Measurements from ENCODE around the gene SLC39A11. TPM values are rescaled to one million over a fixed set of nuclear protein-coding genes. Genes with fewer than 3 reads are reported as not detected.

SLC39A11 gene
- total and polyA plus RNA-seq, 2 of the 13 experiments (the other 11 are each of a cell fraction or from before 2014, with no cell fraction given): 17.2 to 31.5 TPM

DNA sequence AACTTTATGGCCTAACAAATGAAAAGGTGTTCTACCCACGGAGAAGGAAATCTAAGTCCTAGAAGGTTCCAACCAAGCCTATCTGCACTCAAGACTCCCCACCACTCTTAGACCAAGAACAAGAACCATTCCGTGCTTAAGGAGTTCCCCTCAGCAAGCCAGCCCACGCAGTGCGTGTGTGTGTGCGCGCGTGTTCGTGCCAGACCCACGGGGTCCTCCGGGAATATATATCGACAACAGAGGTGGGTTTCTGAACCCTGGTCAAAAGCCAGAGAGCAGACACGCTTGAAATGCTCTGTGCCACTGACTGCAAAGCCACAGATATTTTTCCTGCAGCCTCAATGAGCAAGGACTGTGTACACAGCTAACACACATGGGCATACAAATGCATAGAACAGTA lies 70.7 kb downstream of the SLC39A11 start:
- no peak overlapping the region for H3K27ac ChIP-seq (ENCODE audit: extremely low read length, insufficient read depth, low read length)
- no peaks in the 10 kb centered on the region for H4K20me1 ChIP-seq (ENCODE audit: insufficient read depth, low read length)
- H3K9me3 ChIP-seq (ENCODE audit: low read length): peaks cover 4% of the 10 kb centered on the region; the same call in 1 of the 2 replicates
- H3K4me2 ChIP-seq (ENCODE audit: low read depth, low read length): no peak overlapping the region
- in situ Hi-C loops (cut with HindIII; ENCODE audit: extremely low pct_ligation_motif_present, low pct_unique_long_range_greater_than_20kb): no loop called here
- H3K4me1 ChIP-seq (ENCODE audit: insufficient read depth, low read length): no peaks in the 10 kb centered on the region
- H3K9ac ChIP-seq (ENCODE audit: insufficient read depth, low read depth, low read length): no peak overlapping the region
- no TSS peak for BruUV-seq (replicated peaks)
- FAIRE-seq (no peak), ATAC-seq (no peak), DNase-seq (ENCODE audit: low spot score) (no peak)
- 96% methylated on average over 11 of the region's 12 CpGs for WGBS (ENCODE audit: low lambda C conversion rate)
- H3K36me3 ChIP-seq (replicated peaks in 1 of 2; ENCODE audit: control insufficient read depth in 1 of 2, insufficient read depth in 2 of 2, low read length in 2 of 2): peaks cover 1 to 6% of the 10 kb centered on the region in 2 experiments; a peak in 1 of 5 replicates
- H3K79me2 ChIP-seq (ENCODE audit: insufficient read depth, low read length): no peaks in the 10 kb centered on the region
- no peaks in the 10 kb centered on the region for H3K27me3 ChIP-seq (ENCODE audit: control insufficient read depth in 1 of 2, insufficient read depth in 2 of 2, low read length in 2 of 2)
- no peak overlapping the region for H2AFZ ChIP-seq (ENCODE audit: low read length)
- ChIA-PET POLR2A (no interaction called here), CTCF (ENCODE audit: low intra/inter-chr PET ratio, low total read pairs) (no interaction called here)
- intact Hi-C loops (cut with micrococcal nuclease; ENCODE audit: unreplicated experiment): no loop called here
- no peak overlapping the region for H3K4me3 ChIP-seq (replicated peaks in 1 of 3; ENCODE audit: insufficient read depth in 1 of 3, low read depth in 2 of 3, low read length in 3 of 3)
- TF ChIP-seq, protein P1, sequence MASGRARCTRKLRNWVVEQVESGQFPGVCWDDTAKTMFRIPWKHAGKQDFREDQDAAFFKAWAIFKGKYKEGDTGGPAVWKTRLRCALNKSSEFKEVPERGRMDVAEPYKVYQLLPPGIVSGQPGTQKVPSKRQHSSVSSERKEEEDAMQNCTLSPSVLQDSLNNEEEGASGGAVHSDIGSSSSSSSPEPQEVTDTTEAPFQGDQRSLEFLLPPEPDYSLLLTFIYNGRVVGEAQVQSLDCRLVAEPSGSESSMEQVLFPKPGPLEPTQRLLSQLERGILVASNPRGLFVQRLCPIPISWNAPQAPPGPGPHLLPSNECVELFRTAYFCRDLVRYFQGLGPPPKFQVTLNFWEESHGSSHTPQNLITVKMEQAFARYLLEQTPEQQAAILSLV (CRISPR knock-in tag; IDR thresholded peaks at IDR 0.05; ENCODE audit: borderline replicate concordance): no peak
- TF ChIP-seq ZNF20 (CRISPR knock-in tag; IDR thresholded peaks at IDR 0.05): no peak
- TF ChIP-seq, protein P2, sequence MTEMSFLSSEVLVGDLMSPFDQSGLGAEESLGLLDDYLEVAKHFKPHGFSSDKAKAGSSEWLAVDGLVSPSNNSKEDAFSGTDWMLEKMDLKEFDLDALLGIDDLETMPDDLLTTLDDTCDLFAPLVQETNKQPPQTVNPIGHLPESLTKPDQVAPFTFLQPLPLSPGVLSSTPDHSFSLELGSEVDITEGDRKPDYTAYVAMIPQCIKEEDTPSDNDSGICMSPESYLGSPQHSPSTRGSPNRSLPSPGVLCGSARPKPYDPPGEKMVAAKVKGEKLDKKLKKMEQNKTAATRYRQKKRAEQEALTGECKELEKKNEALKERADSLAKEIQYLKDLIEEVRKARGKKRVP (CRISPR knock-in tag; IDR thresholded peaks at IDR 0.05): no peak
- no peak for TF ChIP-seq ZKSCAN5 (CRISPR knock-in tag; IDR thresholded peaks at IDR 0.05)
- TF ChIP-seq ZFP90 (CRISPR knock-in tag; IDR thresholded peaks at IDR 0.05; ENCODE audit: borderline replicate concordance): no peak
- no peak for TF ChIP-seq ZNF282 (IDR thresholded peaks at IDR 0.05; ENCODE audit: partially characterized antibody)
- TF ChIP-seq, protein P3, sequence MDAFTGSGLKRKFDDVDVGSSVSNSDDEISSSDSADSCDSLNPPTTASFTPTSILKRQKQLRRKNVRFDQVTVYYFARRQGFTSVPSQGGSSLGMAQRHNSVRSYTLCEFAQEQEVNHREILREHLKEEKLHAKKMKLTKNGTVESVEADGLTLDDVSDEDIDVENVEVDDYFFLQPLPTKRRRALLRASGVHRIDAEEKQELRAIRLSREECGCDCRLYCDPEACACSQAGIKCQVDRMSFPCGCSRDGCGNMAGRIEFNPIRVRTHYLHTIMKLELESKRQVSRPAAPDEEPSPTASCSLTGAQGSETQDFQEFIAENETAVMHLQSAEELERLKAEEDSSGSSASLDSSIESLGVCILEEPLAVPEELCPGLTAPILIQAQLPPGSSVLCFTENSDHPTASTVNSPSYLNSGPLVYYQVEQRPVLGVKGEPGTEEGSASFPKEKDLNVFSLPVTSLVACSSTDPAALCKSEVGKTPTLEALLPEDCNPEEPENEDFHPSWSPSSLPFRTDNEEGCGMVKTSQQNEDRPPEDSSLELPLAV (CRISPR knock-in tag; conservative IDR thresholded peaks at IDR 0.05; ENCODE audit: low read depth): no peak
- TF ChIP-seq TBL1XR1 (IDR thresholded peaks at IDR 0.05; ENCODE audit: borderline replicate concordance, low read length, partially characterized antibody): no peak
- TF ChIP-seq, protein P4, sequence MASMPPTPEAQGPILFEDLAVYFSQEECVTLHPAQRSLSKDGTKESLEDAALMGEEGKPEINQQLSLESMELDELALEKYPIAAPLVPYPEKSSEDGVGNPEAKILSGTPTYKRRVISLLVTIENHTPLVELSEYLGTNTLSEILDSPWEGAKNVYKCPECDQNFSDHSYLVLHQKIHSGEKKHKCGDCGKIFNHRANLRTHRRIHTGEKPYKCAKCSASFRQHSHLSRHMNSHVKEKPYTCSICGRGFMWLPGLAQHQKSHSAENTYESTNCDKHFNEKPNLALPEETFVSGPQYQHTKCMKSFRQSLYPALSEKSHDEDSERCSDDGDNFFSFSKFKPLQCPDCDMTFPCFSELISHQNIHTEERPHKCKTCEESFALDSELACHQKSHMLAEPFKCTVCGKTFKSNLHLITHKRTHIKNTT (CRISPR knock-in tag; IDR thresholded peaks at IDR 0.05): no peak
- no peak for TF ChIP-seq ZNF253 (CRISPR knock-in tag; IDR thresholded peaks at IDR 0.05; ENCODE audit: borderline replicate concordance)
- TF ChIP-seq, protein P5, sequence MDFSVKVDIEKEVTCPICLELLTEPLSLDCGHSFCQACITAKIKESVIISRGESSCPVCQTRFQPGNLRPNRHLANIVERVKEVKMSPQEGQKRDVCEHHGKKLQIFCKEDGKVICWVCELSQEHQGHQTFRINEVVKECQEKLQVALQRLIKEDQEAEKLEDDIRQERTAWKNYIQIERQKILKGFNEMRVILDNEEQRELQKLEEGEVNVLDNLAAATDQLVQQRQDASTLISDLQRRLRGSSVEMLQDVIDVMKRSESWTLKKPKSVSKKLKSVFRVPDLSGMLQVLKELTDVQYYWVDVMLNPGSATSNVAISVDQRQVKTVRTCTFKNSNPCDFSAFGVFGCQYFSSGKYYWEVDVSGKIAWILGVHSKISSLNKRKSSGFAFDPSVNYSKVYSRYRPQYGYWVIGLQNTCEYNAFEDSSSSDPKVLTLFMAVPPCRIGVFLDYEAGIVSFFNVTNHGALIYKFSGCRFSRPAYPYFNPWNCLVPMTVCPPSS (IDR thresholded peaks at IDR 0.05): no peak
- TF ChIP-seq ZNF879 (CRISPR knock-in tag; IDR thresholded peaks at IDR 0.05): no peak

All from HepG2 (cell line).